CD4-positive, alpha-beta T cell treated with Interleukin-17A for 4 hours (primary cell): ENCODE data around the gene ERG.

Source experiments
- DNase-seq: peaks from one replicate; pipeline ENCODE4 v3.0.0-alpha.2; 2020; ENCODE audit warnings: mixed read lengths

Gene ERG

DNA sequence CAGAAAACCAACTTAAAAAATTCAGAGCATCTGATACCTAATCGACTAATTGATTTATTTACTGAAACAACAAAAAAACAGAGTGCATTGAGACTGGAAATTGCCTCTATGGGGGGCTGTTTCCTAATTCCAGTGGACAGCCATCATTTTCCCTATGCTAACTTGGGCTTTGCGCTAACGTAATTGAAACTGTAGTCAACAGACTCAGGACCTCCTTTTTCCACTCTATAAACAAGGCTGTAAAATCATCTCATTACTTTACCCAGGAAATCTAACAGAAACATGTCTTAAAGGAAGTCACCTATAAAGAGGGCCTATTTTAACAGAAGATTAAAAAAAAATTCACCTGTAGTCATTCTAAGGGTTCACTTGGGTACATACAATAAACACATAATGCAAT, 2.1 kb downstream of the ERG start:
- no peak for DNase-seq

DNA sequence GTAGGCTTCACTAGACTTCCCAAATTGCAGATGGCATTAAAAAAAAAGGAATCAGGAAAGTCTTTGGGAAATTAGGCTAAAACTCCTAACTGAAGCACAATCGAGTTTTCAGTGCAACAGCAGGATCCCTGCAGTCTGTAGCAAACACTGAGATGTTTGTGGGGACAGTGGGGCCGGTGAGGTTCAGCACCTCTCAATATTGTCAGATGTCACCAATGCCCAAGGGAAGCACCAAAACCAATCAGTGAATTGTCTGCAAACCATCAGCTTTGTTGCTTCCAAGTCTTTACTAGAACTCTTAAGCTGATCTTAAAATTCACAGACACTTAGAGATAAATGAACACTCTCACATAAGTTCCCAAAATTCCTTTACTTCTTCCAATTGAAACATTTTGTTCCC, 2.6 kb downstream of the ERG start:
- no peak for DNase-seq

DNA sequence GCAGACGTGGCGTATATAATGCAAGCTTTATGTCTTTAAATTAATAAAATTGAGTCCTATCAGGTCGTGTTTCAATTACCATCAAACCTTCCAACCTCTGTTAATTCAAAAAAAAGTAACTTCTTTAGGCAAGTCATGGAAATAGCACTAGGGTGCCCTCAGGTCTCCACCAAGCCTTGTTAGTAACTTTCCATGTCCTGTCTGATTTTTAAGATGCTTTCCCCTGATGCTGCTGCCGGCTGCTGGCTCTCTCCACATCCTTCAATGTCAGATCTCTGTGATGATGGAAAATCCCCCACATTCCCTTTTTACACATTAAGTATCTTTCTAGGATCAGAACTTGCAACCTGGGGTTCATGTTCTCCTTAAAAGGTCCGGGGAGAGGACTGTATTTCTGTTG, 3.0 kb downstream of the ERG start:
- DNase-seq = no peak

DNA sequence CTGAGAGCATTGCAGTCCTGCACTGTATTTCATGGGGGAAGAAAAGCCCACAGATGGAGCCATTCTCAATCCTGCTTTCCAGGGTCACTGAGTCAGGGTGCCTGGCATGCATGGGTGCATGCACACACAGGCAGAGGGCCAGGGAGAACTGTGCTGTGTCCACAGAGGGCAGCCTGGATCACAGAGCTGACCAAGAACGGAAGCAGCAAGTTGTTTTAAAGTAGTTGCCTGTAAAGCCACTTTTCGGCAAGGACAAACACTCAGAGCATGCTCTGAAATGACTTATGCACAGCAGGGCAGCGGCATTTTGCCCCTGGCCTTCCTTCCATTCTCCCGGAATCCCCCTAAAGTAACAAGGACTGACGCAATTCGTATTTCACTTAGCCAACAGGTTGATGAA, 3.6 kb downstream of the ERG start:
- DNase-seq = no peak

DNA sequence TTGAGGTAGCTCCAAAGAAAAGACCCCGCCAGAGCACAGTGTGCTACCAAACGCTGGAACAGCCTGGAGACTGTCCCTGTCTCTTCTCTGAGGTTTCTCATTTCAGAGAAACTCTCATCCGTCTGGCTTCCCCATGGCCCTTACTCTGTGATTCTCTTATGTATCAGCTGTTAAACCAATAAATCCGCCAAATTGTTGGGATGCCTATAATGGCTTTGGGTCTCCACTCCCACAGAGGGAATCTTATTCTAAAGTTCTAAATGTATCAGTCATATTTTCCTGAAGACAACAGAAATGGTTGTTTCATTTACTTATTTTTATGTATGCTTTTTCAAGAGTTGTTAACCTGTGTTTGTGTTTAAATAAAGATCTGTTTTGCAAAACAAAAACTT, 4.0 kb downstream of the ERG start:
- no peak for DNase-seq

DNA sequence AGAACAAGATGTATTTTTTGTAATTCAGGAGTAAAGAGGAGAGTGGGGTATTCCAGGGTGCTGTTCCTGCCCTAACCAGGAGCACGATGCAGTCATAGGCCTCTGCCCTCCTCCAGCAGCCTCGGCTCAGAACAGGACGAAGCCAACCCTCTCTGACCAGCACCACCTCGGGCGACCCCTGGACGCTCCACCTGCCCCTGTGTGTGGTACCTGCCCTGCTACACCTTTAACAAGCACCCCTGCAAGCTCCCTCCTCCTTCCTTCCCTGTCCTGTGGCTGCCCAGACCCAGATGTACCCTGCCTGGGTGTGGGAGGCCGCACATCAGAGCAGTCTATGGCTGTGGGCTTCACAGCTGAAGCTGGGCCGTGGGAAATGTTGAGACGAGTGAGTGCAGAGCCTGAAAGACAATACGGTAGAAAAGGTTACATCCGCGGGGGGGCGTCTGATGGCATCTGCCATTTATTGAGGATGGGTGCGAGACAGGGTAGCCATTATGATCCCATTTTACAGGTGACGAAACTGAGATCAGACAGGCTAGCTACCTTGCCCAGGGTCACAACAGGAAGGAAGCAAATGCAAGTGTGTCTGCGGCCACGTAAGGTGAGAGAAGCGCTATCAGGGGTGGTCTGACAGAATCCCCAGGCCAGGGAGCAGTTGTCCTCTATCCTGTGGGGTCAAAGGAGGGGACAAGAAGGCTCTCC, 4.6 kb downstream of the ERG start:
- DNase-seq = no peak

DNA sequence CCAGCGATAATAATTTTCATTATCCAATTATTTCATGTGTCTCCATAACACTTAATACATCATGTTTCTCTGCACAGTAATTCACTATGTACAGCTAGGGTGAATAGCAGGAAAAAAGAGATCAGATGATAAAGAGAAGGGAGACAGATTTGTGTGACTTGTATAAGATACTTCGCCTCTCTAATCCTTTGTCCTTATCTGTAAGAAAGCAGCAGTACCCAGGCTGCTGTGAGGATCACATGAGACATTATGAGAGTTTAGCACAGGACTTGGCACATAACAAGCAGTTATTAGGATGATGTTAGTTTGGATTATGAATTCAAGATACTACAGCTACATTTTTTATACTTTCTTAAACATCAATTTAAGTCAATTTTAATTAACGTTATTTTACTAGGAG, 6.3 kb downstream of the ERG start:
- no peak for DNase-seq

DNA sequence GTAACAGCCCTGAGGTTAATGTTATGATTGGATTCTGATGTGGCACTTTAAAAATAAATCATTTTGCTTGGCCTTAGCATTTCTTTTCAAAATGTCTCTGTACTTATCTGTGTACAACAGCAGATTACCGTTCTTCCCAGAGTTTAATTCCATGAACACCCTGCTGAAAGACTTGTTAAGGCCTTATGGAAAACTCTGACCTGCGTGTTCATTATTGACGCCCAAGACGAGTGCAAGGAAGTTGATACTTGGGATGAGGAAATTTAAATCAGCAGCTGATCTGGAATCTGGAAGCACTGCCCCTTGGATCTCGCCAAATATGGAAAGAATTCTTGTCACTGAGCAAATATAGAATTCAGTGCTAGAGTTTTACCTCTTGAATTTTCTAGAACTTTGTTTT, 6.7 kb downstream of the ERG start:
- no peak for DNase-seq

DNA sequence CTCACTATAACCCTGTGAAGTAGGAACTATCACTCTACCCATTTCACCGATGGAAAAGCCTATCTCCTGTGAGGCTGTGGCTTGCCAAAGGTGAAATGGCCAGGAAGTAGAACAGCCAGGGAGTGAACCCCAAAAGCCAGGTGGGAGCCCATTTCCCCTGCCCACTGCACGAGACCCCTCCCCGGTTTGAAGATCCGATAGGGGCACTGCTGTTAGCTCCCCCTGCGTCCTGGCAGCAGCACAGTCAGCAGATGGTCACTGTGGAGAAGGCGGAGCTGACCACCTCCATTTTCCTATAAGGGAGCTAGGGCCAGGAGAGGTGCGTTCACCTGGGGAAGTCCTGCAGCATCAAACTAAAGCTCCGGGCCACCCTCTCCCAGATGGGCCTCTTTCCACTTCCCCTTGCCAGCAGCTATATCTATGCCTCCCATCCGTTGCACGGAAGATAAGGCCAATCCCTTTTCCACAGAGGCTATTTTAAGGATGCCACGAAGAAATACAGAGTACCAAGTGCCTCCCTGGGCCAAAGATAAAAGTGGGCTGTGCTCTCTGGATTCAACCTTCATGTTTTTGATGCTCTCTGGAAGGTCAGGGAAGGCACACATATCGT, 7.8 kb downstream of the ERG start:
- no peak for DNase-seq

DNA sequence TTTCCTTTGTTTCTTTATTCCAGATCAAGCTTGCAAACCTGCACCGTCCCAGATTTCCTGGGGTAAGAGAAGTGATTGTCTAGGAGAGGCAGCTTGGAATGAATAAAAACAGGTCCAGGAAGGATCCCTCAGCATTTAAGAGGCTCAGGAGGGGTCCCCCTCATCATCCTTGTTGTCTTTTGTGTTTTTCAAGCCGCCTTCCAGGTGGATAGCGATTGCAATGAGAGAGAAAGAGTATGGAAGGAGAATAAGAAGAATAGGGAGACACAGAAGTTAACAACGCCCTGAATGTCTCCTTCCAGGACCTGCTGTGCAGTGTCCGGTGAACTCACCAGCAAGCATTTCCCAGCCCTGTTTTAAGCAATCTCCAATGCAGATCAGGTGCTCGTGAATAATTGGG, 8.5 kb downstream of the ERG start:
- DNase-seq = no peak

DNA sequence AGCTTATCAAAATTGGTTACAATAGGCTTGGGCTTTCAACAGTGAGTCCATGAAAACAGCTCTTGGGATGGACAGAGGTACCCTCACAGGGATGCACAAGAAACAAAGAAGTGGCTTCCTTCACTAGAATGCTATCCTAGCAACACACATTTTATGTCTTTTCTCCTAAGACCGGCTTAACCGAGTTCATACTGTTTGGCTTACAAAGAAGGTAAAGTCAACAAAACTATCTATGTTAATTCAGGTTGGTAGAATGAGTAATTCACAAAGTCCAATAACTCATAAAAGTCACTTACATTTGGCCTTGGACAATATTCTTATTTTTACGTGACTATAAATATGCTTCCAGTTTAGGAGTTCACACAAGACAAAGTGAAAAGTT, 9.0 kb downstream of the ERG start:
- DNase-seq = no peak

DNA sequence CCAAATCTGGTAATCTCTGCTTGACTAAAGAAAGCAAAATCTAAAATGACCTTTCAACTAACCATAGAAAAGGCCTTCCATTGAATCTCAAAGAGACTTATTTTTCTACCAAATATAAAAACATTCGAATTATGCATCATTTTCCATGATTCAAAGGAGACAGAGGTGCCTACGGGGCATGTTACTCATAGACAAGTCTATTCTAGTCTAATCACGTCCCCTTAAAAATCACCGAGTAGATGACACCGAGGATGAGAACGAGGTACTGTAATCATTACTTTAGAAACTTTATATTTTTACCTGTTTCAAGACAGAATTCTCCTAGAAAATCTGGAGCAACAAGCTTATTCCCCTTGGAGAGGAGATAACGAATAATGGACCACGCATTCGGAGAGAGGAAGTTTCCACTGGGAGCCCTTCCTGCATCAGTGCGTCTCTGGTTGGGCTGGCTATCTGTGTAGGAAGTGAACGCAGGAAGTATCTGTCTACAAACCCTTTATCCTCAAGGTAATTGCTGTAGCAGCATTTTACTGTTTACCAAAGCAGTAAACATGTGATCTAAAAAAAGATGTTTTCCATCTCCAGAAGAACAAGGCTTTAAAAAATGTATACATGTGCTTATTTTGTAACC, 9.5 kb downstream of the ERG start:
- DNase-seq = no peak

DNA sequence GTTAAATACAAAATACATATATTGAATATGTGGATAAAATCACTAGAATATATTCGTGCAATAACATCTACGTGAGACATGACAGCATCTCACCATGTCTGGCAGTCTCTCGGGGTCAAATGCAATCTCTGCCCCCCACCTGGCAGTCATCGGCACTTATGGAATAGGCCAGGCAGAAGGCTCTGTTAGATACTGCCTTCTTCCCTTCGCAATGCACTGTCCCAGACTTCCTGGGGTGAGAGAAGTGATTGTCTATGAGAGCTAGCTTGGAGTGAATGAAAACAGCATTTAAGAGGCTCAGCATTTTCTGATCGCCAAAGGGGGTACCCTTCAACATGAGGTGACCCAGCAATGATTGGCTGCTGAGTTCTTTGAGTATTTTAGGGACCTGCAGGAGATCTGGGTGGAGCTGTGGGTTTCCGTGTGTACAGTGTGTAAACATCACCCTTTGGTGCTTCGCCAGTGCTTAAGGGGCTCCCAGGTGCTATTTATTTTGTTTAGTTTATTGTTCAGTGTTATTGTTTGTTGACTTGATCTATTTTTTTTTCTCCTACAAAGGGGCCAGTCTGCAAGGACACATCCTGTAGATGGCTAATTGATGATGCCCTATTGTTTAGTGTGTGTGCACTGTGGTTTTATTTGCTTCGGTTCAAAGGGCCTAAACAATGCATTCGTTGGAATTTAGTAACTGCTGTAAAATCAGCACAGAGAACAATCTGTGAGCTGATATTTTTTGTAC, 10.2 kb downstream of the ERG start:
- DNase-seq = no peak

DNA sequence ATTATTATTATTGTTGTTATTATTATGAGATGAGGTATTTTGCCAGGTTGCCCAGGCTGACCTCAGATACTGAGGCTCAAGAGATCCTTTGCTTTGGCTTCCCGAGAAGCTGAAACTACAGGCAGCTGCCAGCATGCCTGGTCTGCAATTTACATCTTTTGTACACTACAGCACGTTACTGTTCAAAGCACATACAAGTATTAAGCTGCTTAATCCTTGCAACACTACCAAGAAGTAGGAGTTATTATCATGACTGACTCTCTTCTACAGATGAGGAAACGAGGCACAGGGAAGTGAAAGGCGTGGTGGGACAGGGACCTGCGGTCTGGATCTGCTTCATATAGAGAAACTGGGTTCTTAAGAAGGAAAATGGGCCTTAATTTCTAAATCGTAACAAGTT, 11.6 kb downstream of the ERG start:
- DNase-seq = no peak

DNA sequence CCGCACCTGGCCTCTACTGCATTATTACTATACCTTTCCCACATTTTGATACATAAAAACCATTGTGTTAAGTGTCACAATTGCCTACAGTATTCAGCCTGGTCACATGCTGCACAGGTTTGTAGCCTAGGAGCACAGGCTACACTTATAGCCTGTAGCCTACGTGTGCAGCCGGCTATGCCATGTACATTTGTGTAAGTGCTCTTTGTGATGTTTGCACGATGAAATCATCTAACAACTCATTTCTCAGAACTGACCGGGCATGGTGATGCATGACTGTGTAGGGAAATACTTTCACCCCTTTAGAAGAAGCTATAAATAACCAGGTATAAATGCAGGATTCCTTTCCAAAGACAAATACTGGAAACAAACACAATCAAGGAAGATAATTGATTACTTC, 12.1 kb downstream of the ERG start:
- DNase-seq = no peak

DNA sequence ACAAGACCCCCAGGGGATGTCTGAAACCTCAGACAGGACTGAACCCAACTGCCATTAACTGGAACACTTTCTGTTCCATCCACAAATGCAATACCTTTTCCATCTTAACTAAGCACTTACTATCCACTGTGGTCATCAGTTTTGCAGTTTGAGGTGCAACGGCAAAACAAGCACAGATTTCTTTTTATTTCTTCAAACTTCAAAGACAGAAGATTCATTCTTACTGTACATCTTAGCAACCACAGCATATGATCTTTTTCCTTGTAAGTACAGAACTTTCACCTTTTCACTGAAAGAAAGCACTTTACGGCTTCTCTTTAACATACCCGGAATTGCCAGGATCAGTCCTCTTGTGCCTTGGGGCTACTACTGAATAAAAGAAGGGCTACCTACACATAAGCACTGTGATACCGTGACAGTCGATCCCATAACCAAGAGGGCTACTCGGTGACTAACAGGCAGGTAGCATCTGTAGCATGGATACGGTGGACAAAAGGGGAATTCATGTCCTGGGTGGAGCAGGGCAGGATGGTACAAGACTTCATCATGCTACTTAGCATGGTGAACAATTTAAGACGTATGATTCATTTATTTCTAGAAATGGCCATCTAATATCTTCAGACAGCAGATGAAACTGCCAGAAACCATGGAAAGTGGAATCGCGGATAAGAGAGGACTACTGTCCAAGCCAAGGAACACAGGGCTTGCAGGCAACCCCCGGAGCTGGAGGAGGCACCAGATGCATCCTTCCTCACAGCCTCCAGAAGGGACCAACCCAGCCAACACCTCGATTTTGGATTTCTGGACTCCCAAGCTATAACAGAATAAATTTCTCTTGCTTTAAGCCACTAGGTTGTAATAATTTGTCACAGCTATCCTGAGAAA, 18.4 kb downstream of the ERG start:
- DNase-seq = no peak

DNA sequence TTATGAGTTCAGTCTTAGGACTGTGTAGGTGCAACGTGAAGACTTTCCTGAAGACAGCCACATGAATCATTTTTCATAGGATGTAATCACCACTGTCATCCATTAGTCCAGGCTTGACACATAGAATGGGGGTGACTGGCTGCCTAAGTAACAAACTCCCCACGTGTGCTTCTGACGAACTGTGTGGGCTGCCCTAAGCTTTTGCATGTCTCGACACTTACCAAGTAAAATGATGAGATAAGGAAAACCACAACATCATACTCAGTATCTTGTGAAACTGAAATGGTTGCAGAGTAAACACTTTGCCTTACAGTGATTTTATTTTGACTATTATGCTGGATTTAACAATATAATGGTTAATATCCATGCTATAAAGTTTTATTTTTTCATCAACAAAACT, 19.5 kb downstream of the ERG start:
- no peak for DNase-seq

DNA sequence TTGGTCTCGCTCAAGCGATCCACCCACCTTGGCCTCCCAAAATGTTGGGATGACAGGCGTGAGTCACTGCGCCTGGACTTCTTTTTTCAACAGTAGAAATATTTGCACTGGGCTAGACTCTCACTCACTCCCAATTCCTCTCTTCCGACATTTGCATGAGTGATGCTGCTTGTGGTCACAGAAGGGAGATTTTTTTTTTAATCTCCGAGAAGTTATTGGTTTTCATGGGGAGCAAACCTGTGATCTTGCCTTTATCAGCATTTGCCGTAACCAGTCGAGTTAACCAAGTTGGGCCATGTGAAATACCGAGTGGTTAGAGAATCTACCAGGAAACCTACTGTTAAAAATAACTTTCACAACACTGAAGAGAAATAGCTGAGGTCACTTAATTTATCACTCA, 21.1 kb downstream of the ERG start:
- no peak for DNase-seq

DNA sequence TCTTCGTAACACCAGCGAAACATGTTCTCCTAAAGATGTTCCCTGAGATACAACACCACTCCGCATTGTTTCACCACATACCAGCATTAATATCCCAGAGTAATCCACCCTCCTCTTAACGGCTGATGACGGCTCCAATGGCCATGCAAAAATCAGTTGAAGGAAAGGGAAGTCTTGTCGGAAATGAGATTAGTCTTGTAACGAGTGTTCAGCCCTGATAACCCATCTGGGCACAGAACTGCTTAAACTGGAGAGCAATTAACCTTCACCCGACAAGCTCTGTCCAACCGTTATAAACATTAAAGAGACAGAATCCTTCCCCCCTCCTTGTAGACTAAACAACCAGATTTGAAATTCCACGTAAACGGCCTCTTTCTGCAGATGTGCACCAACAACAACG, 21.9 kb downstream of the ERG start:
- DNase-seq = no peak

DNA sequence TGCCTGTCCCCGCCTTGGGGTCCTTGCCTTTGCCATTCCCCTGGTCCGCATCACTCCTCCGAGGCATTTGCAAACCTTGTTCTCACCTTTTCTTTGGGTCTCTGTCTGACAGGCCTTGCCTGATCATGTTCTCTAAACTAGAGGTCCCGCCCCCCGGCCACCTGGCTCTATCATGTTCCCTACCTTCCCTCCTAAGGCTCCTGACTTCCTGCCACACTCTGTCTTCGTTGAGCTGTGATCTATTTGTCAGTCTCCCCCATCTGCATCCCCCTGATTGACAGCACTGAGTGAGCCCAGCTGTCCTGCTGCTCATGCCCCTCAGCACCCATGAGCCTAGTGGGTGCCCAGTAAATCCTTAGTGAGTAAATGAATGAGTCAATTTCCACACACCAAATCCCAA, 22.8 kb downstream of the ERG start:
- DNase-seq = no peak

DNA sequence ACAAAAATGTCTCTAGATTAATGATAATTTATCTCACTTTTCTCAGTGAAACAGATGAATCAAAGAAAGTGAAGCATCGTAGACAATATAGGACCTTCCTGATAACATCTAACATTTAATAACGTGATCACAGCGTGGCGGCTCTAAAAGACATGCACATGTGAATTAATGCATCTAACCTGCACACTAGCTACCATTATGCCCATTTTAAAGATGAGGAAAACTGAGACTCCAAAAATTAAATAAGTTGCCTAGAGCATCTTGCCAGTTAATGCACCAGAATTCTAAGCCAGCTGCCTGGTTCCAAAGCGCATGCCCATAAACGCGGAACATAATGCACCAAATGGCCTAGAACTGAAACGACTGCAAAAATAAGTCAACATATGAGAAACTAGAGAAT, 23.5 kb downstream of the ERG start:
- no peak for DNase-seq

DNA sequence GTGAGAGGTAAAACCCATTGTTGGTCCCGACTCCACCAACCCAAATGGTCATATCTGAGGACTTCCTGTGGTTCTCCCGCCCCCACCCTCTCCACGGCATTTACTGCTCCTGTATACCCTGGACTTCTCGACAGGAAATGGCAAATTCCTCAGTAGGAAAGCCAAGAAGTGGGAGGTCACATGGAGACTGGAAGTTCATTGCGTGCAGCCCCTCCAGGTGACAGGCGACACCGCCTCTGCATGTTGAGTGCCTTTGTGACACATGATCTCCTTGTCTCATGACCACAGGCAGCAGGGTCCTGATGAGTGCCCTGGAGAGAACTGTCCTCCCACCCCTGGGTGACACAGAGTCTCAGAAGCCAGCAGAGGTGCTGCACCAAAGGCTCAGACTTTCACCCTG, 24.2 kb downstream of the ERG start:
- DNase-seq = no peak
